Fibroblast of the aortic adventitia (primary cell): ENCODE results near the gene ARL6. TPM values are rescaled to one million over a fixed set of nuclear protein-coding genes. Genes with fewer than 3 reads are reported as not detected.
A peak's percentile ranks its signal among the peaks of the same experiment; 100 is the strongest.

ENCODE experiments used
- DNase-seq: peaks from one replicate; pipeline ENCODE4 v3.0.0-alpha.2; 2010; ENCODE audit warnings: low read depth
- H3K4me3 ChIP-seq: 2 replicates; pipeline ENCODE4 v1.5.1; 2011; ENCODE audit warnings: low read depth, mild to moderate bottlenecking, control low read depth, low read length, moderate library complexity
- CTCF ChIP-seq: IDR thresholded peaks from 2 replicates; pipeline ENCODE4 v1.5.1; 2011; ENCODE audit warnings: mild to moderate bottlenecking, low read length, control low read depth, inconsistent platforms; ENCODE audit not compliant: insufficient read depth
- total RNA-seq: library from RNA; depleted of rRNA; stranded (reverse); fragments of >200 nt; gene quantifications from 2 replicates; pipeline ENCODE4 v1.2.3, GENCODE V29; 2012; ENCODE audit warnings: low replicate concordance

ARL6 gene
- total RNA-seq, 1 donor: 13.9 TPM

GRCh38 chr3:97820780-97821179 is 56.2 kb downstream of the ARL6 start:
- H3K4me3 ChIP-seq: peak overlapping the region; percentile 95
- DNase-seq: no peak
- TF ChIP-seq CTCF: no peak

GRCh38 chr3:97821287-97821773 is 56.8 kb downstream of the ARL6 start:
- H3K4me3 ChIP-seq: peak overlapping the region; percentile 95
- peak; percentile 49 for DNase-seq
- TF ChIP-seq CTCF: peak; percentile 20

- H3K4me3 ChIP-seq: peak within 1 kb of the TSS; percentile 95
- DNase-seq: peak; percentile 68
- peak; percentile 40 for TF ChIP-seq CTCF
Observed at GRCh38 chr3:97821774-97822358, 57.3 kb downstream of the ARL6 start, which contains the start of gene CRYBG3. CRYBG3 (plus strand) TSS chr3:97822011; CDS start chr3:97822207, 196 bp downstream.

GRCh38 chr3:97822359-97822775 is 57.8 kb downstream of the ARL6 start:
- peak overlapping the region; percentile 95 for H3K4me3 ChIP-seq
- TF ChIP-seq CTCF: no peak
- DNase-seq: peak; percentile 63

GRCh38 chr3:97823046-97824004 is 58.8 kb downstream of the ARL6 start:
- DNase-seq: peak; percentile 21

GRCh38 chr3:97825101-97825500 is 60.5 kb downstream of the ARL6 start:
- DNase-seq: peak; percentile 70
- no peak for TF ChIP-seq CTCF
- no peak overlapping the region for H3K4me3 ChIP-seq

More at GRCh38 chr3:97823046-97824004, 58.8 kb downstream of the ARL6 start:
- TF ChIP-seq CTCF: no peak
- peak overlapping the region; percentile 95 for H3K4me3 ChIP-seq
